GM10248 (cell line): ENCODE measurements around the gene C2CD3.

Source experiments
- CTCF ChIA-PET: fragments of 300-600 bp; sonication (Branson Sonifier 250); formaldehyde crosslinking; extraction: SDS; loops from one replicate; lab custom pipeline; 2021; ENCODE audit warnings: antibody characterized with exemption; lab: Yijun Ruan, JAX
- POLR2A ChIA-PET: fragments of 350-650 bp; sonication (Branson Sonifier 250); formaldehyde crosslinking; extraction: SDS; loops from one replicate; lab custom pipeline; 2020; ENCODE audit warnings: antibody characterized with exemption; lab: Yijun Ruan, JAX
- DNase-seq: peaks from one replicate; pipeline ENCODE4 v3.0.0; 2012; ENCODE audit errors: extremely low spot score
- CTCF ChIP-seq: IDR thresholded peaks from 2 replicates; pipeline ENCODE4 v1.5.1; 2012; ENCODE audit warnings: mild to moderate bottlenecking, low read depth; ENCODE audit errors: extremely low read depth, missing control alignments, control extremely low read depth

The C2CD3 gene

GRCh38 chr11:74037309-74037708 lies 133.5 kb downstream of the C2CD3 start:
- no peak for DNase-seq
- CTCF ChIA-PET: interaction anchor here (1.6 kb wide), 1 partner anchor 11 kb away, joined by 3 read pairs; no protein-coding TSS in a partner anchor

GRCh38 chr11:74035264-74035663 lies 135.5 kb downstream of the C2CD3 start:
- ChIA-PET POLR2A (no interaction called here), CTCF (interaction anchor here (1.6 kb wide), 1 partner anchor 15 kb away, joined by 3 read pairs; no protein-coding TSS in a partner anchor)
- no peak for DNase-seq
- TF ChIP-seq CTCF: no peak

More at GRCh38 chr11:74037309-74037708, 133.5 kb downstream of the C2CD3 start:
- POLR2A ChIA-PET: no interaction called here
- no peak for TF ChIP-seq CTCF

- POLR2A ChIA-PET: no interaction called here
- DNase-seq: no peak
- no peak for TF ChIP-seq CTCF
- CTCF ChIA-PET: interaction anchor here (1.3 to 1.4 kb wide), 2 partner anchors 27 to 69 kb away, joined by 3 to 6 read pairs; no protein-coding TSS in a partner anchor
Measured at GRCh38 chr11:74033046-74033445, 137.8 kb downstream of the C2CD3 start.

GRCh38 chr11:74030723-74031676 lies 139.8 kb downstream of the C2CD3 start:
- DNase-seq: no peak
- no peak for TF ChIP-seq CTCF
- POLR2A ChIA-PET: no interaction called here
- CTCF ChIA-PET: interaction anchor here (1.2 to 1.4 kb wide), 3 partner anchors 12 to 66 kb away, joined by 3 to 5 read pairs (median 3); no protein-coding TSS in a partner anchor

- TF ChIP-seq CTCF: no peak
- no peak for DNase-seq
- POLR2A ChIA-PET: no interaction called here
- CTCF ChIA-PET: interaction anchor here (0.9 to 1.4 kb wide), 2 partner anchors 8 to 62 kb away, joined by 3 to 4 read pairs; no protein-coding TSS in a partner anchor
Measured at GRCh38 chr11:74025467-74026166, 145.2 kb downstream of the C2CD3 start.
